Ovary (tissue), 3 donors: ENCODE data around the gene FAM13A.

Experiments
- CTCF ChIP-seq, 3 donors: fragments of 450-650 bp in 2 of 3; fragments of 200-600 bp in 1 of 3; IDR thresholded peaks; one replicate each; pipeline versions ENCODE4 v1.5.1 to v1.8.0; 2016 to 2022; ENCODE audit warnings: antibody characterized with exemption in 3 of 3, mild to moderate bottlenecking in 1 of 3
- EP300 ChIP-seq: sonication (generic); formaldehyde crosslinking; IDR thresholded peaks from one replicate; pipeline ENCODE4 v1.6.1; 2017; ENCODE audit warnings: antibody characterized with exemption
- POLR2A ChIP-seq: fragments of 450-650 bp; IDR thresholded peaks from one replicate; pipeline ENCODE4 v1.6.1; 2017; ENCODE audit warnings: antibody characterized with exemption, mild to moderate bottlenecking, moderate library complexity
- donor health status: DM: no; HTN: no; CAD: no.

GRCh38 chr4:88793475-88793874, 263.5 kb downstream of the FAM13A start:
- TF ChIP-seq CTCF (IDR thresholded peaks at IDR 0.05) (no peak), POLR2A (no peak), EP300 (no peak)
